PC-9 (cell line): ENCODE results near the gene TBATA. TPM values are rescaled to one million over a fixed set of nuclear protein-coding genes. Genes with fewer than 3 reads are reported as not detected.

Source experiments
- BruUV-seq: library from RNA; stranded (reverse); fragments of 400-500 nt; replicated peaks from 2 replicates; lab custom pipeline; 2021; lab: Mats Ljungman, UMichigan
- CTCF ChIA-PET: fragments of 300-600 bp; sonication (Branson Sonifier 250); formaldehyde crosslinking; loops from one replicate; lab custom pipeline; 2022; ENCODE audit warnings: antibody characterized with exemption; lab: Charles Lee
- POLR2A ChIA-PET: fragments of 300-600 bp; sonication (Branson Sonifier 250); formaldehyde crosslinking; loops from one replicate; lab custom pipeline; 2022; ENCODE audit warnings: antibody characterized with exemption; ENCODE audit not compliant: unreplicated experiment; lab: Charles Lee
- DNase-seq, 2 experiments: peaks; one replicate each; pipeline versions ENCODE4 v3.0.0 to v3.0.0-alpha.2; 2015 to 2022; ENCODE audit warnings: mixed read lengths in 1 of 2
- H2AFZ ChIP-seq: fragments of 200-600 bp; sonication (generic); 2 replicates; pipeline ENCODE4 v1.8.1; 2017; ENCODE audit warnings: antibody characterized with exemption
- H3F3A ChIP-seq: fragments of 200-600 bp; sonication (generic); 2 replicates; pipeline ENCODE4 v1.8.1; 2017; ENCODE audit warnings: antibody characterized with exemption, mild to moderate bottlenecking, low read depth; ENCODE audit not compliant: insufficient read depth
- H3K27ac ChIP-seq: fragments of 200-600 bp; sonication (generic); 2 replicates; pipeline ENCODE4 v1.6.1; 2016; ENCODE audit warnings: mixed run types
- H3K27me3 ChIP-seq: fragments of 200-600 bp; sonication (generic); 2 replicates; pipeline ENCODE4 v1.6.1; 2016; ENCODE audit warnings: low read depth, mixed run types; ENCODE audit not compliant: insufficient read depth
- H3K36me3 ChIP-seq: fragments of 200-600 bp; sonication (generic); 2 replicates; pipeline ENCODE4 v1.6.1; 2016; ENCODE audit warnings: low read depth, mixed run types
- H3K4me1 ChIP-seq: fragments of 200-600 bp; sonication (generic); replicated peaks from 2 replicates; pipeline ENCODE4 v1.6.1; 2016; ENCODE audit warnings: mixed run types; ENCODE audit not compliant: insufficient read depth
- H3K4me2 ChIP-seq: fragments of 200-600 bp; sonication (generic); 2 replicates; pipeline ENCODE4 v1.6.1; 2017; ENCODE audit warnings: mixed run types
- H3K4me3 ChIP-seq: fragments of 200-600 bp; sonication (generic); 2 replicates; pipeline ENCODE4 v1.6.1; 2016; ENCODE audit warnings: mixed run types
- H3K79me2 ChIP-seq: fragments of 200-600 bp; sonication (generic); 2 replicates; pipeline ENCODE4 v1.6.1; 2017; ENCODE audit warnings: low read depth, mixed run types
- H3K9me2 ChIP-seq: fragments of 200-600 bp; sonication (generic); 2 replicates; pipeline ENCODE4 v1.8.1; 2017; ENCODE audit warnings: mild to moderate bottlenecking; ENCODE audit not compliant: insufficient read depth
- H3K9me3 ChIP-seq: fragments of 200-600 bp; sonication (generic); 2 replicates; pipeline ENCODE4 v1.8.1; 2016; ENCODE audit warnings: low read depth; ENCODE audit not compliant: insufficient read depth
- H4K20me1 ChIP-seq: fragments of 200-600 bp; sonication (generic); 2 replicates; pipeline ENCODE4 v1.8.1; 2017; ENCODE audit not compliant: insufficient read depth
- CTCF ChIP-seq: fragments of 200-600 bp; sonication (generic); conservative IDR thresholded peaks from 2 replicates; pipeline ENCODE4 v1.6.1; 2017; ENCODE audit warnings: mixed run types, antibody characterized with exemption, mild to moderate bottlenecking, moderate library complexity
- EZH2 ChIP-seq: fragments of 200-600 bp; sonication (generic); IDR thresholded peaks from 2 replicates; pipeline ENCODE4 v1.8.0; 2017; ENCODE audit warnings: antibody characterized with exemption, low read depth
- intact Hi-C: fragments of 100-400 bp; cut with micrococcal nuclease; formaldehyde crosslinking; loops from one replicate; pipeline ENCODE4 v1.10.0; 2022; ENCODE audit not compliant: unreplicated experiment
- total RNA-seq: library from RNA; stranded (reverse); gene quantifications from 2 replicates; pipeline ENCODE4 v1.2.3, GENCODE V29; 2021

TBATA gene
- total RNA-seq, 1 experiment from 2014 or later: not detected

GRCh38 chr10:70803775-70804420 is 18.7 kb upstream of the TBATA start:
- Histone ChIP-seq H3K79me2 (no peaks in the 10 kb centered on the region), H3K27me3 (no peaks in the 10 kb centered on the region), H3K36me3 (no peaks in the 10 kb centered on the region), H3K27ac (no peak overlapping the region), H3K4me1 (peaks cover 52% of the 10 kb centered on the region), H3F3A (peaks cover 39% of the 10 kb centered on the region), H3K4me2 (peak overlapping the region; percentile 27), H3K9me3 (peaks cover 5% of the 10 kb centered on the region; the same call in 1 of the 2 replicates), H3K9me2 (no peaks in the 10 kb centered on the region), H3K4me3 (no peak overlapping the region), H4K20me1 (no peaks in the 10 kb centered on the region), H2AFZ (no peak overlapping the region)
- CTCF ChIA-PET: no interaction called here
- DNase-seq: no peak
- intact Hi-C loops: no loop called here
- POLR2A ChIA-PET: interaction anchor here (0.6 kb wide), 1 partner anchor 392 kb away, joined by 3 read pairs; no protein-coding TSS in a partner anchor
- no peak for TF ChIP-seq EZH2
- no peak for TF ChIP-seq CTCF
- no TSS peak for BruUV-seq

- ChIA-PET POLR2A (no interaction called here), CTCF (no interaction called here)
- no peak for DNase-seq
- no peaks in the 10 kb centered on the region for H3K79me2 ChIP-seq
- H3K9me3 ChIP-seq: peaks cover 5% of the 10 kb centered on the region; the same call in 1 of the 2 replicates
- peaks cover 32% of the 10 kb centered on the region for H3K4me1 ChIP-seq
- H3K36me3 ChIP-seq: no peaks in the 10 kb centered on the region
- H3F3A ChIP-seq: peaks cover 19% of the 10 kb centered on the region
- no peak overlapping the region for H2AFZ ChIP-seq
- intact Hi-C loops: no loop called here
- H3K27ac ChIP-seq: no peak overlapping the region
- no peaks in the 10 kb centered on the region for H3K9me2 ChIP-seq
- H4K20me1 ChIP-seq: no peaks in the 10 kb centered on the region
- BruUV-seq: no TSS peak
- no peaks in the 10 kb centered on the region for H3K27me3 ChIP-seq
- H3K4me3 ChIP-seq: no peak overlapping the region
- no peak overlapping the region for H3K4me2 ChIP-seq
- TF ChIP-seq CTCF (no peak), EZH2 (no peak)
These were observed 16.7 kb upstream of the TBATA start for GRCh38 chr10:70801854-70802253.

- Histone ChIP-seq H2AFZ (no peak overlapping the region), H3K4me3 (no peak overlapping the region), H3K79me2 (no peaks in the 10 kb centered on the region), H3K36me3 (no peaks in the 10 kb centered on the region), H3K27me3 (no peaks in the 10 kb centered on the region), H4K20me1 (no peaks in the 10 kb centered on the region), H3K27ac (no peak overlapping the region), H3K4me1 (peaks cover 11% of the 10 kb centered on the region), H3K9me3 (no peaks in the 10 kb centered on the region), H3K9me2 (no peaks in the 10 kb centered on the region), H3K4me2 (no peak overlapping the region), H3F3A (peaks cover 9% of the 10 kb centered on the region)
- POLR2A ChIA-PET: no interaction called here
- TF ChIP-seq EZH2 (no peak), CTCF (no peak)
- intact Hi-C loops: no loop called here
- BruUV-seq: no TSS peak
- DNase-seq: no peak
- CTCF ChIA-PET: no interaction called here
These were observed 13.9 kb upstream of the TBATA start for GRCh38 chr10:70799124-70799523.
